Ishikawa (cell line): Measurements from ENCODE around the gene RELN.

Experiments used
- CEBPB ChIP-seq: IDR thresholded peaks from 2 replicates; pipeline ENCODE4 v1.6.1; 2012
- CREB1 ChIP-seq: IDR thresholded peaks from 2 replicates; pipeline ENCODE4 v1.6.1; 2012; ENCODE audit warnings: low read depth
- EP300 ChIP-seq: IDR thresholded peaks from 2 replicates; pipeline ENCODE4 v1.6.1; 2012; ENCODE audit warnings: borderline replicate concordance
- FOXM1 ChIP-seq: IDR thresholded peaks from 2 replicates; pipeline ENCODE4 v1.6.1; 2012; ENCODE audit warnings: low read depth, borderline replicate concordance
- MAX ChIP-seq: IDR thresholded peaks from 2 replicates; pipeline ENCODE4 v1.6.1; 2012
- RAD21 ChIP-seq: IDR thresholded peaks from 2 replicates; pipeline ENCODE4 v1.6.1; 2012; ENCODE audit warnings: low read depth
- REST ChIP-seq: IDR thresholded peaks from 2 replicates; pipeline ENCODE4 v1.6.1; 2012; ENCODE audit warnings: low read depth, mild to moderate bottlenecking
- TAF1 ChIP-seq: IDR thresholded peaks from 2 replicates; pipeline ENCODE4 v1.6.1; 2012; ENCODE audit warnings: low read depth, mild to moderate bottlenecking
- TEAD4 ChIP-seq: IDR thresholded peaks from 2 replicates; pipeline ENCODE4 v1.6.1; 2012
- USF1 ChIP-seq: IDR thresholded peaks from 2 replicates; pipeline ENCODE4 v1.6.1; 2012

GRCh38 chr7:103593691-103594090 is 395.8 kb downstream of the RELN start:
- TF ChIP-seq RAD21, result no peak
- no peak for TF ChIP-seq MAX
- TF ChIP-seq FOXM1, result no peak
- no peak for TF ChIP-seq EP300
- TF ChIP-seq CREB1, result no peak
- no peak for TF ChIP-seq REST
- no peak for TF ChIP-seq USF1
- TF ChIP-seq TEAD4, result no peak
- TF ChIP-seq TAF1, result no peak
- TF ChIP-seq CEBPB, result no peak
